SK-N-DZ (cell line): ENCODE results near the gene IRF3.
"Not testable (repeated sequence)": the region's sequence is repeated elsewhere in the genome, so short reads cannot be mapped to it uniquely, and the experiment has no call there.

Experiments used
- DNase-seq: peaks from one replicate; pipeline ENCODE4 v3.0.0-alpha.2; 2015; ENCODE audit warnings: low spot score
- small RNA-seq, 2 experiments: library from RNA; depleted of rRNA; stranded (forward); fragments of <200 nt; gene quantifications; one replicate each; pipeline ENCODE3, GENCODE V24; 2014

Gene IRF3

GRCh38 chr19:49624967-49625910, 40.4 kb downstream of the IRF3 start:
- DNase-seq: no peak

DNA sequence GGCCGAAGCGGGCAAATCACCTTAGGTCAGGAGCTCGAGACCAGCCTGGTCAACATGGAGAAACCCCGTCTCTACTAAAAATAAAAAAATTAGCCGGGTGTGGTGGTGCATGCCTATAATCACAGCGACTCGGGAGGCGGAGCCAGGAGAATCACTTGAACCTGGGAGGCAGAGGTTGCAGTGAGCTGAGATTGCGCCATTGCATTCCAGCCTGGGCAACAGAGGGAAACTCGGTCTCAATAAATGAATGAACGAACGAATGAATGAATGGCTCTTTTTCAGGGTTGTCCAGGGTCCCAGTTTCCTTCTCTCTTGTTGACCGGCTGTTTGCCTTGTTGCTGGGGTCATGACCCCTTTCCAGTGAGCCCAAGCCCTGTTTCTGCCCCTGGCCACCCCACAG, 47.8 kb downstream of the IRF3 start:
- DNase-seq: not testable (repeated sequence)

DNA sequence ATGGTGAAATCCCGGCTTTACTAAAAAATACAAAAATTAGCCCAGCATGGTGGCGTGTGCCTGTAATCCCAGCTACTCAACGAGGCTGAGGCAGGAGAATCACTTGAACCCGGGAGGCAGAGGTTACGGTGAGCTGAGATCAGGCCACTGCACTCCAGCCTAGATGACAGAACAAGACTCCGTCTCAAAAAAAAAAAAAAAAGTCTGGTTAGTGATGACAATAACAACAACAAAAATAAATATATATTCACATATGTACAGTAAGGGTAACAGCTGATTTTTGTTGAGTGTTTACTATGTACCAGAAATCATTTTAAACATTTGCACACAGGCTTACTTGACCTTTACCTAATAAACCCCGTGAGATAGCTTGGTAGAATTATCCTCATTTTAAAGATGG, 48.7 kb downstream of the IRF3 start:
- DNase-seq: no peak

- DNase-seq: no peak
These were observed 49.1 kb downstream of the IRF3 start for GRCh38 chr19:49616532-49616931.

DNA sequence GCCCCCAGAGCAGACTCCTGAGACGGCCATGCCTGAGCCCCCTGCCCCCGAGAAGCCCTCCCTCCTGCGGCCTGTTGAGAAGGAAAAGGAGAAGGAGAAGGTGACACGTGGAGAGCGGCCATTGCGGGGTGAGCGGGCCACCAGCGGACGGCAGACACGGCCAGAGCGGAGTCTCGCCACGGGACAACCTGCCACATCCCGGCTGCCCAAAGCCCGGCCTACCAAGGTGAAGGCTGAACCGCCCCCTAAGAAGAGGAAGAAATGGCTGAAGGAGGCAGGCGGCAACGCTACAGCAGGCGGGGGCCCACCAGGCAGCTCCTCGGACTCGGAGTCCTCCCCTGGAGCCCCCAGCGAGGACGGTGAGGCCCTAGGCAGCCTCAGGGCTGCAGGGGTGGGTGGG, 49.8 kb downstream of the IRF3 start:
- no peak for DNase-seq

DNA sequence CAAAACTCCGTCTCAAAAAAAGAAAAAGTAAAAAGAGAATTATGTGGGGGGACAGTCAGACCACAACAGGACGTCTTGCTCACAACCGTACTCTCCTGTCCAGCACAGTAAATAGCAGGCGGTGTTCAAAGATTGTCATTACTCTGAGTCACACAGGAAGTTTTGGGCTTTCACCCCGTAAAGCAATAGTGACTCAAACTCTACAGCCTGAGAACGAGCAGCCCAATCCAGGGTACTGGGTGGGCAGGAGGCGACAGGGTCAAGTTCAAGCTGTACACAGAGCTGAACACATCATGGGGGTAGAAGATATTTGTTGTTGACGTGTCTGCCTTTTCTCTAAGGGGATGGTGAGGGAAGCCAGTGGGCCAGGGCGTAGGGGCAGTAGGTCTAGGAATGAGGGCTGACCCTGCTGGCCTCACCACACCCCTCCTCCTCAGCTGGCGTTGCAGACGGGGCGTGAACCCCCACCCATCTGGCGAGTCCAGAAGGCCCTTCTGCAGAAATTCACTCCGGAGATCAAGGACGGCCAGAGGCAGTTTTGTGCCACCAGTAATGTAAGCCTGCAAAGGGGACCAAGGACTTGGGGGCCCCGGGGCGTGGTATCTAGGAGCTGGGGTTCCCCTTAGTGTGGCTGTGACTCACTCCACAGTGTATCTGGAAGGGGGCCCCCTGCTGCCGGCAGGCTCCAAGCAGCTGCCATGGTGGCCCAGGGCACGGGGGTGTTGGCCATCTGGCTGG, 51.4 kb downstream of the IRF3 start:
- DNase-seq: no peak

GRCh38 chr19:49613374-49613773, 52.3 kb downstream of the IRF3 start:
- no peak for DNase-seq

Small RNA genes lying within 50 kb of the gene (small RNA-seq; reads per million reads assigned to genes)
- gene MIR5088: 0 to 0.09 reads per million in 2 experiments
